ENCODE results near the gene GNG7.

- TF ChIP-seq POLR2A (IDR thresholded peaks at IDR 0.05) (no peak), CTCF (IDR thresholded peaks at IDR 0.05) (no peak)
Measured at GRCh38 chr19:2494447-2495129, 207.9 kb downstream of the GNG7 start.

Data from testis (tissue), 2 donors.